ENCODE data around the gene PLCL1. TPM values are rescaled to one million over a fixed set of nuclear protein-coding genes. Genes with fewer than 3 reads are reported as not detected.

Gene PLCL1
- total RNA-seq, 1 experiment from 2014 or later, result not detected

DNA sequence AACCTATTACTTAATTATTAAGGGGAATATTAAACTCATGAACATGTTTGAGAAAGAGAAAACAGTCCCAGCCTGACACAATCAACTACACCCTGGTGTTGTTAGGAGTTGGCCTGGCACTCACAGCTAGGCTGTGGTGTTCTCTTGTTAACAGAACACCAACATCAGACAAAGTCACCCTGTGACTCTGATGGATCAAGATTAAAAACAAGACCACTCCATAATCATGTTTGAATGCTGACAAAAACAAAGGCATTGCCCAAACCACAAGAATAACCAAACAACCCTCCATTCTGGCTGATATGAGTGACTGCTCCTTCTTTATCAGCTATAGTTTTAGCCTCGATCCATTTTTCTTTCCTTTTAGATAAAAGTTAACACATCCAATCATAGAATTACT is 22.3 kb upstream of the PLCL1 start:
- DNase-seq, result no peak
- Histone ChIP-seq H3F3A (ENCODE audit: insufficient read depth, low read depth) (no peaks in the 10 kb centered on the region), H4K20me1 (ENCODE audit: insufficient read depth) (no peaks in the 10 kb centered on the region; the same call in 1 of the 2 replicates), H3K36me3 (ENCODE audit: low read depth) (no peaks in the 10 kb centered on the region), H3K9me3 (ENCODE audit: insufficient read depth, low read depth) (no peaks in the 10 kb centered on the region), H3K27ac (no peak overlapping the region), H3K9me2 (ENCODE audit: insufficient read depth) (no peaks in the 10 kb centered on the region), H3K27me3 (ENCODE audit: insufficient read depth, low read depth) (no peaks in the 10 kb centered on the region), H3K4me2 (no peak overlapping the region), H2AFZ (no peak overlapping the region), H3K4me1 (replicated peaks; ENCODE audit: insufficient read depth) (no peaks in the 10 kb centered on the region), H3K79me2 (ENCODE audit: low read depth) (no peaks in the 10 kb centered on the region), H3K4me3 (no peak overlapping the region)
- ChIA-PET POLR2A (ENCODE audit: unreplicated experiment) (no interaction called here), CTCF (no interaction called here)
- TF ChIP-seq, protein P1, sequence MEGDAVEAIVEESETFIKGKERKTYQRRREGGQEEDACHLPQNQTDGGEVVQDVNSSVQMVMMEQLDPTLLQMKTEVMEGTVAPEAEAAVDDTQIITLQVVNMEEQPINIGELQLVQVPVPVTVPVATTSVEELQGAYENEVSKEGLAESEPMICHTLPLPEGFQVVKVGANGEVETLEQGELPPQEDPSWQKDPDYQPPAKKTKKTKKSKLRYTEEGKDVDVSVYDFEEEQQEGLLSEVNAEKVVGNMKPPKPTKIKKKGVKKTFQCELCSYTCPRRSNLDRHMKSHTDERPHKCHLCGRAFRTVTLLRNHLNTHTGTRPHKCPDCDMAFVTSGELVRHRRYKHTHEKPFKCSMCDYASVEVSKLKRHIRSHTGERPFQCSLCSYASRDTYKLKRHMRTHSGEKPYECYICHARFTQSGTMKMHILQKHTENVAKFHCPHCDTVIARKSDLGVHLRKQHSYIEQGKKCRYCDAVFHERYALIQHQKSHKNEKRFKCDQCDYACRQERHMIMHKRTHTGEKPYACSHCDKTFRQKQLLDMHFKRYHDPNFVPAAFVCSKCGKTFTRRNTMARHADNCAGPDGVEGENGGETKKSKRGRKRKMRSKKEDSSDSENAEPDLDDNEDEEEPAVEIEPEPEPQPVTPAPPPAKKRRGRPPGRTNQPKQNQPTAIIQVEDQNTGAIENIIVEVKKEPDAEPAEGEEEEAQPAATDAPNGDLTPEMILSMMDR (conservative IDR thresholded peaks at IDR 0.05), result no peak
- no peak for TF ChIP-seq EZH2 (IDR thresholded peaks at IDR 0.05; ENCODE audit: low read depth)
- no TSS peak for BruUV-seq (replicated peaks)
- intact Hi-C loops (cut with micrococcal nuclease; ENCODE audit: unreplicated experiment), result no loop called here

DNA sequence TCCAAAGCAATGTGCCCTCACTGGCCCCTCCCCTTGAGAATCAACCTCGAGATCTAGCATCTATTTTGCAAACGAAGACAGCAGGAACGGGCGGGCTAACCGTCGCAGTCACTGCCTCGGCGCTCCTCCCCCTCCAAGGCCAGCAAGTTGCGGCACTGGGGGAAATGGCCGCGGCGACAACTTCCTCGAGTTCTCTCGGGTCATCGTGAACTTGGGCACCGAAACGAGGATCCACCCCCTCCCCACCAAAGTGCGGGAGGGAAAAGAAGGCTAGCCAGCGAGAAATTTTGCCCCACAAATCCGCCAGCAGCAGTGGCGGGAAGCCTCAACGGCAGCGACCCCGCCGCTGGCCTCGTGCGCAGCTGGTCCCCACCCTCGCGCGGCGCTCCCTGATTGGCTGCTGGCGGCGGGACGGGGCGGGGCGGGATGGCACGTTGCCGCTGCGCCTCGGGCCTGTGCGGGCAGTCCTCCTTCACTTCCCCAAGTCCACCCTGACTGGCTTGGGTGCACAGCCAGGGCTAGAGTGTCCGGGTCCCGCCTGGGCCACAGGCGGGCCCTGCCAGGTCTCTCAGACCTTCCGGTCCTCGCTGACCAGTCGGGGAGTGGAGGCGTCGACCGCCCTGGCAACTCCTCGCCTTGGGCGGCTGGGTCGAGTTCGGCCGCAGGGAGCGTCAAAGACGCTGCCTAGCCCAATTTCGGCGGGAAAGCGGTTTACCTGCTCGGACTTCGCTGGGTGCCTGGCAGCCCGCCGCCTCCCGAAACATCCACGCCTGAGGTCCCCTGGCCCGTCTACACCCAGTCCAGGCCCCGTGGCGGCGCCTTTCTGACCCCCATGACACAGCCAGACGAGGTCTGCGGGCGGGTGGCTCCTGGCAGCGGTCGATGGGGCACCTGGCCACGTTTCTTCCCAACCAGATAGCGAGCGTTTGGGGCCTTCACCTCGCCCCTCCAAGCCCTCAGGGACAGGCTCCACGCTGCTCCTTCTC is 19.1 kb upstream of the PLCL1 start, which contains the start of gene BOLL:
TSS of gene BOLL (minus strand) at position 364 of the 986 bp plus-strand sequence. CDS start 3,469 bp downstream, outside the sequence.
- Histone ChIP-seq H3K27ac (no peak within 1 kb of the TSS), H4K20me1 (ENCODE audit: insufficient read depth) (no peaks in the 10 kb centered on the region), H3K4me2 (no peak within 1 kb of the TSS), H3K36me3 (ENCODE audit: low read depth) (no peaks in the 10 kb centered on the region), H3K9me2 (ENCODE audit: insufficient read depth) (no peaks in the 10 kb centered on the region), H3K27me3 (ENCODE audit: insufficient read depth, low read depth) (no peaks in the 10 kb centered on the region), H3K4me3 (no peak within 1 kb of the TSS), H2AFZ (no peak within 1 kb of the TSS), H3K4me1 (replicated peaks; ENCODE audit: insufficient read depth) (no peaks in the 10 kb centered on the region), H3K79me2 (ENCODE audit: low read depth) (no peaks in the 10 kb centered on the region), H3K9me3 (ENCODE audit: insufficient read depth, low read depth) (no peaks in the 10 kb centered on the region), H3F3A (ENCODE audit: insufficient read depth, low read depth) (no peaks in the 10 kb centered on the region)
- intact Hi-C loops (cut with micrococcal nuclease; ENCODE audit: unreplicated experiment), result no loop called here
- BruUV-seq (replicated peaks), result no TSS peak
- no peak for DNase-seq
- ChIA-PET CTCF (no interaction called here), POLR2A (ENCODE audit: unreplicated experiment) (no interaction called here)
- TF ChIP-seq, protein P1 (conservative IDR thresholded peaks at IDR 0.05), result no peak
- TF ChIP-seq EZH2 (IDR thresholded peaks at IDR 0.05; ENCODE audit: low read depth), result no peak

DNA sequence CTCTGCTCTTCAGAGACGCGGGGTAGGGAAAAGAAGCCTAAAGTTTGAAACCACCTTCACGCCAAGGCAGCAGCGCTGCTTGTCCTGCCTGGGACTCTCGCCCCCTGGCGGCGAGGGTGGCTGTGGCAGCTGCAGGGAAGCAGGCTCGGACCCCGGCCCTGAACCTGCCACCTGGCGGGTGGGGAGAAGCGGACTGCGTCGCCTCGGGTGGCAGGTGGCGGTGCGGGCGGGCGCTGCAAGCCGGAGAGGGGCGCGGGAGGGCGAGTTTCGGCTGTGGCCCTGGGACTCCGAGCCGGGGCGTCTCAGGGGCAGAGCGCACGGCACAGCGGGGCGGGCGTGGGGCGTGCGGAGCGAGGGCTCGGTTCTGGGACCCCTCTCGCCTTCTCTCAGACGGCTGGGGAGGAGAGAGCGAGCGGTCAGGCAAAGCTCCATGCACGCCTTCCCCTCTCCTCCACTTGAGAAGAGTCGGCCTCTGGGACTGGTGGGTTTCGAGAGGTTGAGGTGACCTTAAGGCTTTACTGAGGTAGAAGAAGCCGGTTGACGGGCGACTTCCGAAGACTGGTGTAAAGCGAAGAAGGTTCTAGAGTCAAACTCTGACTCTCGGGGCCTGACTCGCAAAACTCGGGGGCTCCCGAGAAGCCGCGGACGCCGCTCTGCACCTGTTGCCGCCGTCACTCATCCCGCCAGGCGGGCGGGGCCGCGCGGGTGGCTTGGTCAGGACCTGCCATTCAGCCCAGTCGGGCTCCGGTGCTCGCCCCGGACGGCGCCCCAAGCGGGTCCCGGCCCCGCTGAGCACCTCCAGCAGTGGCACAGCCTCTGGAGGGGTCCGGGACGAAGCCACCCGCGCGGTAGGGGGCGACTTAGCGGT is 18.1 kb upstream of the PLCL1 start:
- H3K4me3 ChIP-seq, result no peak overlapping the region
- no peaks in the 10 kb centered on the region for H4K20me1 ChIP-seq (ENCODE audit: insufficient read depth)
- H3K4me2 ChIP-seq, result no peak overlapping the region
- H3K27me3 ChIP-seq (ENCODE audit: insufficient read depth, low read depth), result no peaks in the 10 kb centered on the region
- H3K79me2 ChIP-seq (ENCODE audit: low read depth), result no peaks in the 10 kb centered on the region
- H3K27ac ChIP-seq, result no peak overlapping the region
- no peaks in the 10 kb centered on the region for H3F3A ChIP-seq (ENCODE audit: insufficient read depth, low read depth)
- DNase-seq, result no peak
- no peaks in the 10 kb centered on the region for H3K36me3 ChIP-seq (ENCODE audit: low read depth)
- BruUV-seq (replicated peaks), result no TSS peak
- no peaks in the 10 kb centered on the region for H3K9me3 ChIP-seq (ENCODE audit: insufficient read depth, low read depth)
- no peak for TF ChIP-seq EZH2 (IDR thresholded peaks at IDR 0.05; ENCODE audit: low read depth)
- TF ChIP-seq, protein P1 (conservative IDR thresholded peaks at IDR 0.05), result no peak
- ChIA-PET POLR2A (ENCODE audit: unreplicated experiment) (no interaction called here), CTCF (no interaction called here)
- H3K4me1 ChIP-seq (replicated peaks; ENCODE audit: insufficient read depth), result no peaks in the 10 kb centered on the region
- intact Hi-C loops (cut with micrococcal nuclease; ENCODE audit: unreplicated experiment), result no loop called here
- H2AFZ ChIP-seq, result no peak overlapping the region
- no peaks in the 10 kb centered on the region for H3K9me2 ChIP-seq (ENCODE audit: insufficient read depth)

All from PC-9 (cell line).